Dendritic cell treated with granulocyte-macrophage colony-stimulating factor and Interleukin-4, amounts not matched to agents 40 ng/mL and 50 ng/mL, for 4 days (primary cell): Measurements from ENCODE around the gene SLC38A1.

ENCODE experiments used
- H3K27ac Mint-ChIP-seq: one replicate; pipeline ENCODE4 v1.8.0; 2022; ENCODE audit warnings: mild to moderate bottlenecking, mixed read lengths
- H3K27me3 Mint-ChIP-seq: one replicate; pipeline ENCODE4 v1.8.0; 2022; ENCODE audit warnings: mild to moderate bottlenecking, mixed read lengths
- H3K36me3 Mint-ChIP-seq: one replicate; pipeline ENCODE4 v1.8.0; 2022; ENCODE audit warnings: low read depth, mixed read lengths
- H3K4me1 Mint-ChIP-seq: one replicate; pipeline ENCODE4 v1.8.0; 2022; ENCODE audit warnings: low read depth, mixed read lengths
- H3K4me3 Mint-ChIP-seq: one replicate; pipeline ENCODE4 v1.8.0; 2022; ENCODE audit warnings: mild to moderate bottlenecking, moderate library complexity, mixed read lengths
- H3K9me3 Mint-ChIP-seq: one replicate; pipeline ENCODE4 v1.8.0; 2022; ENCODE audit warnings: mixed read lengths
- intact Hi-C: fragments of 100-400 bp; cut with micrococcal nuclease; formaldehyde crosslinking; loops from one replicate; pipeline ENCODE4 v1.15.0; 2022

Gene SLC38A1

GRCh38 chr12:46214668-46215436 is 54.0 kb downstream of the SLC38A1 start:
- H3K27ac Mint-ChIP-seq, result peak overlapping the region; percentile 84
- intact Hi-C loops, result no loop called here
- H3K27me3 Mint-ChIP-seq, result peaks cover 59% of the 10 kb centered on the region
- H3K36me3 Mint-ChIP-seq, result no peaks in the 10 kb centered on the region
- peaks cover 56% of the 10 kb centered on the region for H3K4me1 Mint-ChIP-seq
- H3K9me3 Mint-ChIP-seq, result no peaks in the 10 kb centered on the region
- H3K4me3 Mint-ChIP-seq, result no peak overlapping the region

GRCh38 chr12:46212108-46212982 is 56.5 kb downstream of the SLC38A1 start:
- H3K36me3 Mint-ChIP-seq, result no peaks in the 10 kb centered on the region
- H3K9me3 Mint-ChIP-seq, result no peaks in the 10 kb centered on the region
- peaks cover 31% of the 10 kb centered on the region for H3K4me1 Mint-ChIP-seq
- peaks cover 51% of the 10 kb centered on the region for H3K27me3 Mint-ChIP-seq
- intact Hi-C loops, result no loop called here
- no peak overlapping the region for H3K27ac Mint-ChIP-seq
- H3K4me3 Mint-ChIP-seq, result no peak overlapping the region

GRCh38 chr12:46210873-46211439 is 57.9 kb downstream of the SLC38A1 start:
- no peak overlapping the region for H3K4me3 Mint-ChIP-seq
- H3K9me3 Mint-ChIP-seq, result no peaks in the 10 kb centered on the region
- H3K27me3 Mint-ChIP-seq, result peaks cover 43% of the 10 kb centered on the region
- no peak overlapping the region for H3K27ac Mint-ChIP-seq
- H3K36me3 Mint-ChIP-seq, result no peaks in the 10 kb centered on the region
- H3K4me1 Mint-ChIP-seq, result peaks cover 22% of the 10 kb centered on the region
- intact Hi-C loops, result no loop called here

GRCh38 chr12:46209914-46210872 is 58.6 kb downstream of the SLC38A1 start:
- Mint-ChIP-seq H3K4me1 (peaks cover 15% of the 10 kb centered on the region), H3K27ac (no peak overlapping the region), H3K36me3 (no peaks in the 10 kb centered on the region), H3K27me3 (peaks cover 41% of the 10 kb centered on the region), H3K4me3 (no peak overlapping the region), H3K9me3 (no peaks in the 10 kb centered on the region)
- intact Hi-C loops, result loop anchor here (10.0 kb wide), 1 partner anchor 255 kb away; no protein-coding TSS in a partner anchor

- peaks cover 34% of the 10 kb centered on the region for H3K27me3 Mint-ChIP-seq
- H3K9me3 Mint-ChIP-seq, result no peaks in the 10 kb centered on the region
- H3K36me3 Mint-ChIP-seq, result no peaks in the 10 kb centered on the region
- H3K27ac Mint-ChIP-seq, result no peak overlapping the region
- intact Hi-C loops, result loop anchor here (10.0 kb wide), 1 partner anchor 256 kb away; no protein-coding TSS in a partner anchor
- H3K4me3 Mint-ChIP-seq, result no peak overlapping the region
- H3K4me1 Mint-ChIP-seq, result peaks cover 11% of the 10 kb centered on the region
Measured at GRCh38 chr12:46209170-46209569, 59.7 kb downstream of the SLC38A1 start.

- Mint-ChIP-seq H3K27ac (no peak overlapping the region), H3K27me3 (peaks cover 27% of the 10 kb centered on the region), H3K4me1 (peaks cover 11% of the 10 kb centered on the region), H3K4me3 (no peak overlapping the region), H3K36me3 (no peaks in the 10 kb centered on the region), H3K9me3 (no peaks in the 10 kb centered on the region)
- intact Hi-C loops, result loop anchor here (10.0 kb wide), 1 partner anchor 256 kb away; no protein-coding TSS in a partner anchor
Measured at GRCh38 chr12:46208370-46208769, 60.5 kb downstream of the SLC38A1 start.

- no peak overlapping the region for H3K27ac Mint-ChIP-seq
- H3K27me3 Mint-ChIP-seq, result peaks cover 20% of the 10 kb centered on the region
- intact Hi-C loops, result loop anchor here (10.0 kb wide), 1 partner anchor 257 kb away; no protein-coding TSS in a partner anchor
- no peaks in the 10 kb centered on the region for H3K36me3 Mint-ChIP-seq
- no peaks in the 10 kb centered on the region for H3K9me3 Mint-ChIP-seq
- H3K4me3 Mint-ChIP-seq, result no peak overlapping the region
- H3K4me1 Mint-ChIP-seq, result peaks cover 11% of the 10 kb centered on the region
Measured at GRCh38 chr12:46207644-46208043, 61.2 kb downstream of the SLC38A1 start.

GRCh38 chr12:46206471-46206870 is 62.4 kb downstream of the SLC38A1 start:
- no peaks in the 10 kb centered on the region for H3K36me3 Mint-ChIP-seq

GRCh38 chr12:46205294-46205693 is 63.5 kb downstream of the SLC38A1 start:
- Mint-ChIP-seq H3K9me3 (no peaks in the 10 kb centered on the region), H3K4me1 (peaks cover 4% of the 10 kb centered on the region), H3K36me3 (no peaks in the 10 kb centered on the region), H3K4me3 (no peak overlapping the region), H3K27me3 (peaks cover 5% of the 10 kb centered on the region), H3K27ac (no peak overlapping the region)
- intact Hi-C loops, result loop anchor here (10.0 kb wide), 1 partner anchor 260 kb away; no protein-coding TSS in a partner anchor

More at GRCh38 chr12:46206471-46206870, 62.4 kb downstream of the SLC38A1 start:
- no peak overlapping the region for H3K27ac Mint-ChIP-seq
- H3K27me3 Mint-ChIP-seq, result peaks cover 11% of the 10 kb centered on the region
- intact Hi-C loops, result loop anchor here (10.0 kb wide), 1 partner anchor 258 kb away; no protein-coding TSS in a partner anchor
- no peak overlapping the region for H3K4me3 Mint-ChIP-seq
- no peaks in the 10 kb centered on the region for H3K9me3 Mint-ChIP-seq
- H3K4me1 Mint-ChIP-seq, result peaks cover 6% of the 10 kb centered on the region

- H3K27me3 Mint-ChIP-seq, result no peaks in the 10 kb centered on the region
- H3K27ac Mint-ChIP-seq, result no peak overlapping the region
- intact Hi-C loops, result loop anchor here (10.0 kb wide), 1 partner anchor 263 kb away; no protein-coding TSS in a partner anchor
- H3K36me3 Mint-ChIP-seq, result no peaks in the 10 kb centered on the region
- no peaks in the 10 kb centered on the region for H3K4me1 Mint-ChIP-seq
- no peak overlapping the region for H3K4me3 Mint-ChIP-seq
- H3K9me3 Mint-ChIP-seq, result no peaks in the 10 kb centered on the region
Measured at GRCh38 chr12:46201284-46201789, 67.5 kb downstream of the SLC38A1 start.

GRCh38 chr12:46200551-46200950 is 68.3 kb downstream of the SLC38A1 start:
- no peaks in the 10 kb centered on the region for H3K27me3 Mint-ChIP-seq
- intact Hi-C loops, result loop anchor here (10.0 kb wide), 1 partner anchor 264 kb away; no protein-coding TSS in a partner anchor
- H3K4me1 Mint-ChIP-seq, result no peaks in the 10 kb centered on the region
- H3K4me3 Mint-ChIP-seq, result no peak overlapping the region
- H3K9me3 Mint-ChIP-seq, result no peaks in the 10 kb centered on the region
- H3K36me3 Mint-ChIP-seq, result no peaks in the 10 kb centered on the region
- no peak overlapping the region for H3K27ac Mint-ChIP-seq

- no peak overlapping the region for H3K4me3 Mint-ChIP-seq
- H3K36me3 Mint-ChIP-seq, result no peaks in the 10 kb centered on the region
- peaks cover 6% of the 10 kb centered on the region for H3K27me3 Mint-ChIP-seq
- H3K27ac Mint-ChIP-seq, result no peak overlapping the region
- intact Hi-C loops, result no loop called here
- H3K4me1 Mint-ChIP-seq, result no peaks in the 10 kb centered on the region
- H3K9me3 Mint-ChIP-seq, result no peaks in the 10 kb centered on the region
Measured at GRCh38 chr12:46198913-46199312, 69.9 kb downstream of the SLC38A1 start.

GRCh38 chr12:46197883-46198282 is 71.0 kb downstream of the SLC38A1 start:
- H3K4me3 Mint-ChIP-seq, result no peak overlapping the region
- no peaks in the 10 kb centered on the region for H3K9me3 Mint-ChIP-seq
- H3K4me1 Mint-ChIP-seq, result no peaks in the 10 kb centered on the region
- H3K27ac Mint-ChIP-seq, result no peak overlapping the region
- intact Hi-C loops, result no loop called here
- peaks cover 6% of the 10 kb centered on the region for H3K27me3 Mint-ChIP-seq
- no peaks in the 10 kb centered on the region for H3K36me3 Mint-ChIP-seq
